HUES64 (cell line): ENCODE results near the gene PLA2G2A.

Experiments used
- H3K27ac ChIP-seq: 2 replicates; pipeline ENCODE4 v1.7.0; 2013; ENCODE audit warnings: low read depth, low read length, inconsistent platforms
- H3K27me3 ChIP-seq: 2 replicates; pipeline ENCODE4 v1.6.1; 2013; ENCODE audit warnings: mild to moderate bottlenecking, low read length; ENCODE audit not compliant: insufficient read depth
- H3K36me3 ChIP-seq: 2 replicates; pipeline ENCODE4 v1.6.1; 2013; ENCODE audit warnings: mild to moderate bottlenecking, low read length; ENCODE audit not compliant: insufficient read depth
- H3K4me1 ChIP-seq: 2 replicates; pipeline ENCODE4 v1.6.1; 2013; ENCODE audit warnings: mild to moderate bottlenecking, low read length, moderate library complexity; ENCODE audit not compliant: insufficient read depth
- H3K4me3 ChIP-seq: 2 replicates; pipeline ENCODE4 v1.5.1; 2013; ENCODE audit warnings: mild to moderate bottlenecking, low read length, moderate library complexity
- H3K9ac ChIP-seq: 2 replicates; pipeline ENCODE4 v1.6.1; 2013; ENCODE audit warnings: mild to moderate bottlenecking, low read depth, low read length
- H3K9me3 ChIP-seq: 2 replicates; pipeline ENCODE4 v1.6.1; 2013; ENCODE audit warnings: low read depth, low read length; ENCODE audit not compliant: insufficient read depth
- WGBS: fragments of 150-250, 120-280 bp; methylation state at CpG from one replicate; pipeline ENCODE4 v1.1.7; 2013; ENCODE audit warnings: missing lambda C conversion rate; 5-methylcytosine and 5-hydroxymethylcytosine counted together

PLA2G2A gene

GRCh38 chr1:19973616-19974015 is 5.8 kb downstream of the PLA2G2A start:
- Histone ChIP-seq H3K9me3 (no peaks in the 10 kb centered on the region), H3K9ac (no peak overlapping the region), H3K4me1 (peaks cover 5% of the 10 kb centered on the region; the same call in 1 of the 2 replicates), H3K27me3 (no peaks in the 10 kb centered on the region), H3K27ac (no peak overlapping the region), H3K4me3 (no peak overlapping the region), H3K36me3 (no peaks in the 10 kb centered on the region)
- WGBS, result 90% methylated on average over 3 of the region's 3 CpGs

GRCh38 chr1:19971664-19972063 is 7.8 kb downstream of the PLA2G2A start:
- Histone ChIP-seq H3K27ac (no peak overlapping the region), H3K9me3 (no peaks in the 10 kb centered on the region), H3K9ac (no peak overlapping the region), H3K4me3 (no peak overlapping the region), H3K4me1 (peaks cover 5% of the 10 kb centered on the region; the same call in 1 of the 2 replicates), H3K36me3 (no peaks in the 10 kb centered on the region), H3K27me3 (no peaks in the 10 kb centered on the region)
- 93% methylated on average over 1 of the region's 1 CpG for WGBS

- H3K27me3 ChIP-seq, result no peaks in the 10 kb centered on the region
- no peak overlapping the region for H3K27ac ChIP-seq
- H3K9me3 ChIP-seq, result no peaks in the 10 kb centered on the region
- no peaks in the 10 kb centered on the region for H3K36me3 ChIP-seq
- no peak overlapping the region for H3K9ac ChIP-seq
- WGBS, result 87% methylated on average over 5 of the region's 5 CpGs
- H3K4me1 ChIP-seq, result peaks cover 2% of the 10 kb centered on the region; the same call in 1 of the 2 replicates
- H3K4me3 ChIP-seq, result no peak overlapping the region
Measured at GRCh38 chr1:19969898-19970660, 9.3 kb downstream of the PLA2G2A start.

- Histone ChIP-seq H3K27ac (no peak overlapping the region), H3K9ac (no peak overlapping the region), H3K36me3 (no peaks in the 10 kb centered on the region), H3K4me3 (no peak overlapping the region), H3K27me3 (no peaks in the 10 kb centered on the region), H3K4me1 (no peaks in the 10 kb centered on the region), H3K9me3 (no peaks in the 10 kb centered on the region)
- WGBS, result 90% methylated on average over 9 of the region's 9 CpGs
Measured at GRCh38 chr1:19967808-19968207, 11.6 kb downstream of the PLA2G2A start.

GRCh38 chr1:19964542-19964941 is 14.9 kb downstream of the PLA2G2A start:
- no peaks in the 10 kb centered on the region for H3K9me3 ChIP-seq
- peaks cover 5% of the 10 kb centered on the region; the same call in 1 of the 2 replicates for H3K4me1 ChIP-seq
- H3K27me3 ChIP-seq, result no peaks in the 10 kb centered on the region
- no peak overlapping the region for H3K9ac ChIP-seq
- no peak overlapping the region for H3K4me3 ChIP-seq
- no peaks in the 10 kb centered on the region for H3K36me3 ChIP-seq
- H3K27ac ChIP-seq, result no peak overlapping the region
- WGBS, result 84% methylated on average over 2 of the region's 2 CpGs

- Histone ChIP-seq H3K27me3 (no peaks in the 10 kb centered on the region), H3K4me1 (peaks cover 5% of the 10 kb centered on the region; the same call in 1 of the 2 replicates), H3K9ac (no peak overlapping the region), H3K9me3 (no peaks in the 10 kb centered on the region), H3K27ac (no peak overlapping the region), H3K36me3 (no peaks in the 10 kb centered on the region), H3K4me3 (no peak overlapping the region)
- 93% methylated on average over 4 of the region's 4 CpGs for WGBS
Measured at GRCh38 chr1:19963636-19964035, 15.8 kb downstream of the PLA2G2A start.

- no peaks in the 10 kb centered on the region for H3K36me3 ChIP-seq
- H3K4me3 ChIP-seq, result no peak overlapping the region
- peaks cover 5% of the 10 kb centered on the region; the same call in 1 of the 2 replicates for H3K4me1 ChIP-seq
- no peaks in the 10 kb centered on the region for H3K9me3 ChIP-seq
- H3K27me3 ChIP-seq, result no peaks in the 10 kb centered on the region
- no peak overlapping the region for H3K27ac ChIP-seq
- no peak overlapping the region for H3K9ac ChIP-seq
- 17% methylated on average over 5 of the region's 5 CpGs for WGBS
Measured at GRCh38 chr1:19960591-19960990, 18.8 kb downstream of the PLA2G2A start.

GRCh38 chr1:19957779-19958178 is 21.6 kb downstream of the PLA2G2A start:
- 84% methylated on average over 4 of the region's 4 CpGs for WGBS
- H3K36me3 ChIP-seq, result no peaks in the 10 kb centered on the region
- no peak overlapping the region for H3K9ac ChIP-seq
- no peak overlapping the region for H3K4me3 ChIP-seq
- no peak overlapping the region for H3K27ac ChIP-seq
- no peaks in the 10 kb centered on the region for H3K27me3 ChIP-seq
- H3K9me3 ChIP-seq, result 0 out of 2 replicates have a peak, but pooled peaks cover 5% of the 10 kb centered on the region
- H3K4me1 ChIP-seq, result peaks cover 5% of the 10 kb centered on the region; the same call in 1 of the 2 replicates

- Histone ChIP-seq H3K9ac (no peak overlapping the region), H3K27ac (no peak overlapping the region), H3K4me1 (peaks cover 2% of the 10 kb centered on the region; the same call in 1 of the 2 replicates), H3K36me3 (no peaks in the 10 kb centered on the region), H3K4me3 (no peak overlapping the region), H3K9me3 (0 out of 2 replicates have a peak, but pooled peaks cover 5% of the 10 kb centered on the region), H3K27me3 (no peaks in the 10 kb centered on the region)
- WGBS, result 87% methylated on average over 11 of the region's 11 CpGs
Measured at GRCh38 chr1:19955534-19956170, 23.8 kb downstream of the PLA2G2A start.

GRCh38 chr1:19954059-19954458 is 25.4 kb downstream of the PLA2G2A start:
- Histone ChIP-seq H3K27ac (no peak overlapping the region), H3K4me3 (no peak overlapping the region)
- 88% methylated on average over 2 of the region's 2 CpGs for WGBS

GRCh38 chr1:19949016-19949415 is 30.4 kb downstream of the PLA2G2A start:
- Histone ChIP-seq H3K27ac (no peak overlapping the region), H3K9me3 (0 out of 2 replicates have a peak, but pooled peaks cover 2% of the 10 kb centered on the region), H3K4me3 (no peak overlapping the region), H3K27me3 (no peaks in the 10 kb centered on the region), H3K36me3 (no peaks in the 10 kb centered on the region), H3K4me1 (no peaks in the 10 kb centered on the region), H3K9ac (no peak overlapping the region)
- WGBS, result 63% methylated on average over 2 of the region's 2 CpGs

More at GRCh38 chr1:19954059-19954458, 25.4 kb downstream of the PLA2G2A start:
- Histone ChIP-seq H3K27me3 (no peaks in the 10 kb centered on the region), H3K9ac (no peak overlapping the region), H3K9me3 (0 out of 2 replicates have a peak, but pooled peaks cover 5% of the 10 kb centered on the region), H3K4me1 (no peaks in the 10 kb centered on the region), H3K36me3 (no peaks in the 10 kb centered on the region)
